CD4-positive, alpha-beta T cell treated with Interleukin-1 beta for 1 hour (primary cell): ENCODE measurements around the gene P2RY14.

Experiments used
- DNase-seq, 2 donors: peaks; one replicate each; pipeline ENCODE4 v3.0.0-alpha.2; 2020 to 2022

P2RY14 gene

DNA sequence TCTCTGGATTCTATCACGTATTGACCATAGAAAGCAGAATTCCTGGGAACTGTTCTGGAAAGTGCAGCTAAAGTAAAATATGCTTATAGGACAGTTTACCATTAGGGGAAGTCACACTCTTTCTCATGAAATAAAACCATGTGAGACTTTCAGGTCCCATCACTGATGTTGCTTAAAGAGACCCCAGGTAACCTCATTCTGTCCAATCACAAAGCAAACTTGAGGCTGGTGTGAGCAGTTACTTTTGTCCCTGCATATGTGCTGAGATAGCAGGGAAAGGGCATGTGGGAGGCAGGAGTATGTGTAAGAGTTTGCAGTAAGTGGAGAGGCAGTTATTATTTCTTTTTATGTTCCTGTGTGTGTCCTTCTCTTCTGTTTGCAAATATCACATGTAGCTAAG, 22.2 kb upstream of the P2RY14 start:
- DNase-seq: no peak

DNA sequence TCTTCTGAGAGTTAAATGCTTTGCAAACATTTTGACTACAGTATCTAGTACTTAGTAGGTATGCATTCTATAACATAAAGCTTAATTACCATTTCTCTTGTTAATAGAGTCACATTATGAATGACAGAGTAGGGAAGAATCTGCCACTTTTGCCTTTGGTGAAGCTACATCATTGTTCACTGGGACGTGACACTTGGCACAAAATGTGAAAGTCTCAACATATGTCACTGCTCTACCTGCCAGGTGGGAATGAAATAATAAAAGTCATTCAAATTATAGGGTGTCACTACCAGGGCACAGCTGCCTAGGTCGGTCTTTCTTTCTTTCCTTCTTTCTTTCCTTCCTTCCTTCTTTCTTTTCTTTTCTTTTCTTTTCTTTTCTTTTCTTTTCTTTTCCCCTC, 20.7 kb upstream of the P2RY14 start:
- DNase-seq: no peak

DNA sequence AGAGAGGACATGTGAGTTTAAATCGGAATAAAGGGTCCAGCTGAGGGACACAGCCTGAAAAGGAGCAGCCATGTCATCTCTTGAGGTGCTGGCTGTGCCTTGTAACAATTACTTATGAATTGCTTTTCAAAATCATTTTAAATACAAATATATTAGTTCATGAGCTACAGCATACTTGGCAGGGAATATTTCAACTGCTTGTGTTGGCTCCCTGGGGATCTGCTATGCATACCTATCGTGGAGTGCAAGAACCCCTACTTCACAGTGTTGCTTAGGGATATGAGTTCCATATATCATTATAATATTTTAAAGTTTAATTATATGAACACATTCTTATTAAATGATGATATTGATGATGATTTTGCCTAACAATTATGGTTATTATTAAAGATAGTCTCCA, 19.1 kb upstream of the P2RY14 start:
- DNase-seq: no peak

DNA sequence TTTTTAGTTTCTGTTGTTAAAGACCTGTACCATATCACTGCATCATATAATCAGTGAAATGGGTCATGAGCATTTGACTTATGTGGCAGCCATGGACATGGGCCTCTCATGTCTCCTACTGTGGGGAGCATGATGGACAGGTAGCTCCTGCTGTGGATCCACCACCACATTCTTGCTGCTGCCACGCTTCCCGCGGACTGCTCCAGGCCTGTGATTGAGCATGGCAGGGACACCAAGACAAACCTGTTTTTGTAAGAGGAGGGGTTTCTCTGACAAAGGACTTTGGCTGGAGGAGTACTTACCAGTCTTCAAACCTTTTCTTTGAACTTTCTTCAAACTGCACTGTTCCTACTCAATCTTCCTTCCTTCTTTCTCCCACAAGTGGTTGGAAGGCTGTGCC, 17.9 kb upstream of the P2RY14 start:
- no peak for DNase-seq

DNA sequence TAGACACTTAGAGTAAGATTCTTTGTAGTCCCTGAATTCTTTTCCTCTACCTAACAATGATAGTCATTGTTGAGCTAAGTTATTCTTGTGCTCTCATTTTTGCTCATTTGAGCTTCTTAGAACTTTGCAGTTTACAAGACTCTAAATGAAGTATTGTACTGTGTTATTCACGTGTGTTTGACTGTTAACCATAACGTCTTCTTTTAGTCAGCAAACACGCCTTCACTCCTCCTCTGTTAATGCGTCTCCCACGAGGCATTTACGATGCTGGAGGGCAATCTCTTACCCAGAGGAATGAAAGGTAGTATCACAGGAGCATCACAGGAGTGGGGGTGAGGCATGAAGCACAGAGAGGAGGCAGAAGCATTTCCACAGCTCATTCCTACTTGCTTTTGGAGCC, 14.8 kb upstream of the P2RY14 start:
- DNase-seq: no peak

DNA sequence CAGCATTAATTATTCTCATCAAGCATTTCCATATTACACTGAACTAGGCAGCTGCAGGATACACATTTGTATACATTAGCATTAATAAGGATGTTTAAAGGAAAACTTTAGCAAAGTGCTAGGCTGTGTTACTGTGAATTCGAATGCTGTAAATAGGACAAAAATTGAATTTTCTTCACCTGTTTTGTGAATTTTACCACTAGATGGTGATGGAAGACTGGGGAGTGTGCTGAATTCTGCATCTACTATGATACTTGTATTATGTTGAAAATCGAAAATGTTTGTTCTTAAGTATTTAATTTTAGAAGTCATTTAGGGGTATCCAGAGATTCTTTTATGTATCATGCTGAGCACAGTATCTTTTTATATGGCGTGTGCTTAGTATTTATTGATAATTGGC, 12.3 kb upstream of the P2RY14 start:
- DNase-seq: no peak

DNA sequence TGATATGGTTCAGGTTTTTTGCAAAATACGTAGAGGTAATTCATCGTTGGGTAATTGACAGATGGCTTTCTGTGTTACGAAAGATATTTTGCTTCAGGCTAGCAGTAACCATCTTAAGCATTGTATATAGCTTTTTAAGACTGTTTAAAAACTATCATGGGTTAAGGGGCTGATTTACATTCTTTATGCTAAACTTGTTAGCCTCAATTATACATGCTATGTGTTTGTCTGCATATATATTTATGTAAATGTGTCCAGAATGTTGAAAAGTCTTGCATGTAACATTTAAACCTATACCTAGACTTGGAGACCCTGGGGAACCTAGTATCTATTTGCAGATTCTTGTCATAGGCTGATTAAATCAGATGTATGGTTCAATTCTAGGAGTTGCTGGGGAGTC, 11.1 kb upstream of the P2RY14 start:
- no peak for DNase-seq

DNA sequence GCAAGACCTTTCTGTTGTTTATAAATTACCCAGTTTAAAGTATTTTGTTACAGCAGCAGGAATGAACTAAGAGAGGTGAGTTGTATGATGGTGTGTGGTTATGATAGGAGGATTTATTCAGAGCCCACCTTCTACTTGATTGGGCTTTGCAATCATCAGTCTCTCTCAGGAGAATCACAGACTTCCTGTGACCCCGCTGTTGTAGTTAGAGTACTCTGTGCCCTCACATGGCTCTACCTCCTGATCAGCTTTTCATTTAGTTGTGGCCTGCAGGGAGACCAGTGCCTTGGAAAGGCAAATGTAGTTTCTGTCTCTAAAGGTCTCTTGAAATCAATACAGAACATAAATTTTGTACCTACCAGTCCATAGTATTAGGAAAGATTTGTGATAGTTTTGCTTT, 7.6 kb upstream of the P2RY14 start:
- no peak for DNase-seq

DNA sequence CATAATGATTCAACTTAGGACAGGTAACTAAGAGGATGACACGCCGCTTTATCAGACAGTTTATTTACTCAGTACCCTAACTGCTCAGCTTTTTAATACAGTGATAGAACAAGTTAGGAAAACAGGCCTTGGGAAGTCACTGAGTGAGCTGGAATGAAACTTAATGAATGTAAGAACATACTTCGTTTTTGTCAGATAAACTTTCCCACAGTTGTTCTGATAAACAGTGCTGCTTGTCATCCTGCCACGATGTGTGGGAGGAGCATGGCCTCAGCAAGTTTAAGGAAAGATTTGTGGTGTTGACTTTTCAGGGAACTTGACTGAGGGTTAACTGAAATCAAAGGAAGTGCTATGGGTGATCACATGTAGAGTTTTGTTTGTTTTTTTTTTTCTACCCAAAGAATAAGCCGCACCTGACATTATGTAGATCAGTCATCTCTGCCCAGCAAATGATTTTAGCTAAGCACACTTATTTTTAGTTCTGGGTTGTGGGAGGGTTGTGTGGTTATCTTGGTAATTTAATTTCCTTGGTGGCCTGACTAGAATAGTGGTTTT, 5.6 kb upstream of the P2RY14 start:
- DNase-seq: no peak

DNA sequence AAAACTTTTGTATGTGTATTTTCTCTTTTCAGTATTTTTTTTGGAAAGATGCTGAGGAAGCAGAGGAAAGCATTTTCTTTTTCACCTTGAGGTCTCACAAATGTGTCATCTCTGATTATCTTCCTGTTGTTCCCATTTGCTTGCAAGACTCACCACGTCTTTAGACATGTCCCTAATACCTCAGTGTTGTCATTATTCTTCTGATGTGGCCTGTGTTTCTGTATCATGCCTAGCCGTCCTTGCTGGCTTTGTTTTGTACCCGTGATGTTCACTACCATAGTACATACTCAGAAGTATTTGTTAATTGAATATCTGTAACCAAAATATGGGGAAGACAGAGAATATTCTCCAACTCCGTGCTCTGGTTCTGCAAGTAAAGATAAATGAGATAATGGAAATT, 5.0 kb upstream of the P2RY14 start:
- DNase-seq: no peak

DNA sequence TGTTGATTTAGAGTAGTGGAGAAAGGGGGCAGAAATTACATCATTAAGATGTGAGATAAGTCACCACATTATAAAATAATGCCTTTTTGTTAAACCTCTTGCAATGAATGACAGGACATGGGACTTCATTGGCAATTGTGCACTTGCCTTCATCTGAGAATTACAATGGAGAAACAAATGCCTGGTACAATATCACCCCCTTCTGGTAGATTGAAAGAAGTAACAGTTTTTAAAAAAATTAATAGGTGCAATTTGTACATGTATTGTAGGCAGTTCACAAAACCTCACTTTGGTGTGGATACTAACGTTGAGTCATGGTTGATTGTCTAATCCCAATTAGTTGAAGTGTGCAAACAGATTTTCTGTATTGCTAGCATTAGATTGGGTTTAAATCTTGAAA, 4.6 kb upstream of the P2RY14 start:
- DNase-seq: peak in 1 of 2 donors; percentile 66

DNA sequence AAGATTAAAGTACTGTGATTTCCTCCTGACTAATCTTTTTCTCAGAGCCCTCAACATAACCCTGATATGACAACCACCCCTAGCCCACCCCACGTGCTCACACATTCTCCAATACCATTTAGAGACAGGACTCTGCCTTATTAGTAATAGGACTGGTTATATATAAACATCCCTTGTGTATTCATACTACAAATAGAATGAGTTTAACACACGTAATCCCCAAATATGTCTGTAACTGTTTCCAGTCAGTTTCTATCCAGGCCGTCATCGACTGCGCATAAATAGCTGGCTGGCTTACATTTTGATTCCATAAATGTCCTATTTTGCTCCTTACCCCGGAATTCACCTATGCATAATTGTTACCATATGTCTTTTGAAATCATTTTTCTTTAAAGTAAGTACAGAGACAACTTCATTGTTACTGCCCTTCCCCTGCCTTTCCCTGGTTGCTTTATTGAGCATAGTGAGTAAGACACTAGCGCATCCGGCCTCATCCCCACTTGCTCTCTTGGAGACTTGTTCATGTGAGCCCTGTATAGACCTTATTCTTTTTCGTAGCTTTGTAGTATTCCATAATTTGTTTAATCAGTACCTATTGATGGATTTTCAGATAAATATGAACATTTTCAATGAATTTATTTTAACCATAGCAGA, 3.5 kb upstream of the P2RY14 start:
- no peak for DNase-seq

DNA sequence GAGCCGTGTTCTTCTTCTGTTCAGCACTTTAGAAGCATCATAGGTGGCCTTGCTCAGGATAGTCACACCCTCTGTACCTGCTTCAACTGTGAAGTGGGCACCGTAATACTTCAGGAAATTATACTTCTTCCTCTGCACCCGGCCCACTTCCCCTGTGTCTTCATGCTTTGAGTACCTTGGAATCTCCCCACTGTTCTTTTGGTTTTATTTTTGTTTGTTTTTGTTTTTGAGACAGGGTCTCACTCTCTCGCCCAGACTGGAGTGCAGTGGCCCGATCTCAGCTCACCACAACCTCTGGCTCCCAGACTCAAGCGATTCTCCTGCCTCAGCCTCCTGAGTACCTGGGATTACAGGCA, 1.7 kb downstream of the P2RY14 start:
- DNase-seq: peak; percentile 59 to 74

DNA sequence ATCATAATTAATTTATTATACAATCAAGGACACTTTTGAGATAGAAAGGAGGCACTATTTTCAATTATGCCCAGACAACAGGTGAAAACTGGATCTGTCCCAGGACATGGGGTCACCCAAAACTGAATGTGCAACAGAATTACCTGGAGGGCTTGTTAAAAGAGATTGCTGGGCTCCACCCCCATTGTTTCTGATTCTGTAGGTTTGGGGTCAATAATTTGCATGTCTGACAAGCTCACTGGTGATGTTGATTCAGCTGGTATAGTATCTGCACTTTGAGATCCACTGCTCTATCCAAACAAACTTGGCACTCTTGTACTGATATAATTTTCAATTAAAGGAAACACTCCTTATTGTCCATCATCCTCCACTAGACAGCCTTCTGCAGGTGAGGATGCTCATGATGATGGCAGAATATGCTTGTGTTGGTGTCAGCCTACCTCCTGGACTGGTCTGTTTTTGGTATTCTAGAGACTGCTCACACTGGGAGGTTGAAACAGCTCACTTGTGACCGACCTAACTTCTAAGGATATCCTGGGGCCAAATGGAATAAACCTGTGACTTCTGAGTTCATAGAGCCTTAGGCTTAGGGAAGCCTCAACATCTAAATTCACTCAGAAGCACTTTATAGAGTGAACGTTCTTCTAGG, 2.2 kb downstream of the P2RY14 start:
- peak in 1 of 2 donors; percentile 7 for DNase-seq

DNA sequence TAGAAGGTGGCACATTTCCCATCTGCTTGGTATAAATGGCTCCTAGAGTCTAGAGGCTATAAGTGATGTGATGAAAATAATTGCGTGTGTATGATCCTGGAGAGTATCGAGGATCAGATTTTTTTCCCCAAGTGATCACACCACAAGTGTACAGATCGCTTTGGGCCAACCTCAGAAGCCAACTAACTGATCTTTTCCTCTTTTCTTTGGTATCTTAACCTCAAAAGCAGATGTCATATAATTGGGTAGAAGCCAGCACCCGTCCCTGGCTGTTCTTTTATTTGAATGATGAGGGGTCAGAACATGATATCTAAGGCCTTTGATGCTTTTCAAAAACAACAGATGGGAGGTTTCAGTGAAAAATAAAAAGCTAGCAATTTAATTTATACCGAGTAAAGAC, 3.3 kb downstream of the P2RY14 start:
- DNase-seq: no peak

DNA sequence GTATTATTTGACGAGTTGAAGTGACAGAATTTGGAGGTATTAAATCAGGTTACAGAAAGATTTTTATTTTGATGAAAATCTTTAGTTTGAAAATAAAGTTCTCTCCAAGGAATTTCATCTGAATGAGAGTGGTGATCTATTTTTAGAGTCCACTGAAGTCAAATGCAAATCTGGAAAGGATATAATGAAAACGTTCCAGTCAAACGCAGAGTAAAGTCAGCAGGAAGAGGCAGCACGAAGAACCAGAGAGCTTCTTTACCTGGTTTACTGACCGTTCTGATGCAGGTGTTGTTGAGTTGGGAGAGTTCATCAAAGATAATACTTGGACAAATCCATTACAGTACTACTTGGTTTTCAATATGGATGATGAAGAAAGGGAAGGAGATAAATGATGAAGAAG, 8.7 kb downstream of the P2RY14 start:
- no peak for DNase-seq

DNA sequence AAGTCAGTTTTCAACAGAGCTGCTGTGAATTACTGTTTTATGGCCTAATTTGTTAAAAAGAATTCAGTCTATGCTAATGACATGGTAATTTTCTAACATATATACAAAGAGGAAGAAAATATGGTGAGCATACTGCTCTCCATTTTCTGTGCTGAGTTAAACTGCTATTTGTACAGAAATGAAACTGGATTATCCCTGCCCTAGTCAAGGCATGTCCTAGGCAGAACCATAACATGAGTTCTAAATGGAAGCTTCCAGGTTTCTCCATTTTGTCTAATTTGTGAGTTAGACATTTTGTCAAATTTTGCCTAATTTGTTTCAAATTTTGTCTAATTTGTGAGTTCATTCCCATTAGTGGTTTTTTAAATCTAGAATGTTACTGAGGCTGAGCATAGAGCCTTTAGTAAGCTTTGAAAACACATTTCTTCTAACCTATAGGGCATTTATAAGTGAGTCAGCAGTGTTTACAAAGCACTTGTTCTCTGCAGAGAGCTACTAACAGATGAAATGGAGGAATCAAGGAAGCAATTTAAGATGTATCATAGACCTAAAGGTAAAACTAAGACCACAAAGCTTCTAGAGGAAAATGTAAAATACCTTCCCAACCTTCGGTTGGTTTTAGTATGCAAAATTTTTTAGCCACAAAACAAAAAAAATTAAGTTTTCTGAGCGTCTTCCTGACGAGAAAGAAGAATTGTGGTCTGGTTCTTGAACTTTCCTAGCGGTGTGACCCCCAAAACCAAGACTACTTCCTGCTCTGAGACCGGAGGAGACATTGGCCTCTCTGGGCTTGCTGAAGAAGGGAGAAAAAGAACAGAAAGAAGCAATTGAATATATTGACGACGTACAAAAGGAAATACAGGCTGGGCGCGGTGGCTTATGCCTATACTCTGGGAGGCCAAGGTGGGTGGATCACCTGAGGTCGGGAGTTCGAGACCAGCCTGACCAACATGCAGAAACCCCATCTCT, 9.8 kb downstream of the P2RY14 start:
- DNase-seq: peak in 1 of 2 donors; percentile 36

DNA sequence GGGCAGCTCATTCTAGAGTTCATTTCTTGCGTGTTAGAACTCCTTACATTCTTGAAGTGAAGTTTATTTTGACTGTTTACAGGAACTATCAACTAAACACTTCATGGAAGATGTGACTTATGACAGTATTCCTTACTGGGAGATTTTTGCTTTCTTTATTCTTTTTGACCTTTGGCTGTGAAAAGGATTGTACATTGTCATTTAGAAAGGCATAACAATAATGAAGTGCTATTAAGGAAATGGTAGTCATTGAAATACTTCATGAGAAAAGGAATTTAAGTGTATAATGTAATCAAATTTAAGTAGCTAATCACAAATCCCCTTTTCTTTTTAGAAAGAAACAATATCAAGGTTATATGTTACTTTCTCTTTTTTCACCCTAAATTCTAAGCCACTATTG, 11.3 kb downstream of the P2RY14 start:
- no peak for DNase-seq

DNA sequence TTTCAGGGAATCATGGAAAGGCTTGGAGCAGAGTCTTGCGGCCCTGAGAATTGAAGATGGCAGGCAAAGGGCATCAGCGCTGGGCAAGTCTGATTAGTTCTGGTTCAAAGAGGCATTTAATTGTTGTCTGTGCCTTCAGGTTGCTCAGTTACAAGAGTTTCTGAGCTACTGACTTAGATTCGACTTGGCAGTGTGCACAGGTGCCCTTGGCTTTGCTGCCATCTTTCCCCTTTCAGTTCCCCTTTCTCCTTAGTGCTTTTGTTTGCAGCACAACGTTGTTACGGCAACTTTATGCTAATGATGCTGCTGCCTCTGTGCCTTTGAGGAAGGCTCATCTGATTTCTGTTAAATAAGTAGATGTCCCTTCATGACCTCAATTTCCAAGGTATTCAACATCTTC, 12.5 kb downstream of the P2RY14 start:
- peak; percentile 27 to 85 for DNase-seq

DNA sequence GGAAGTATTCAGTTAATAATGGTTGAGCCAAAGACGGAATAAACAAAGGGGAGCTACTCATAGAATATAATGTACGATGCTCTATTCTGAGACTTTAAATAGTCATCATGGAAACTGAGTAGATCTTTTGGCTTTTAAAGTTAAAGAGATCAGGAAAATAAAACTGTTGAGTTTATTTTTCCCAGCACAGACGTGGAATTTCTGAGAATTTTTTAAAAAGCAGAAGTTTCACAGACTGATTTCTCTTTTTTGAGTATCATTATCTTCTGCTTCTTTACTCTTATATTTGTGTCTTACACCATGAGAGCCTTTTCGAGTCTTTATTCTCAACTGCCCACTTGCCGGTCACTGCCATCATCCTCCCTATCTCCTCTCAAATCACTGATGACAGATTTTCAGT, 13.2 kb downstream of the P2RY14 start:
- no peak for DNase-seq

DNA sequence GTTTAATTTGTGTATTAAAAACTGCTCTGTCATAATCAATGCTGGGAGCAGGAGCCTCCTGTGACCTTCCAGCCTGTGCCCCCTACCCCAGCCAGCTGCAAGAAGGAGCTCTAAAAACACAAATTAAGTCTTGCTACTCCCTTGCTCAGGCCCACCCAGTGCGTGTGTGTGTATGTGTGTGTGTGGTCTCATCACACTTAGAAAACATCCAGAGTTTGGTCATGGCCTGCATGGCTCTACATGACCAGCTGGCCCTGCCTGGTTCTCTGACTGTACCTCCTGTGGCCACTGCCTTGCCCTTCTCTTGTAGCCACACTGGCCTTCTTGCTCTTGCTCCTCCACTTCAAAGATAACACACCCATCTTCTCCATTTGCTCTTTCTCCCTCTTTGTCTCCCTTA, 13.7 kb downstream of the P2RY14 start:
- no peak for DNase-seq

DNA sequence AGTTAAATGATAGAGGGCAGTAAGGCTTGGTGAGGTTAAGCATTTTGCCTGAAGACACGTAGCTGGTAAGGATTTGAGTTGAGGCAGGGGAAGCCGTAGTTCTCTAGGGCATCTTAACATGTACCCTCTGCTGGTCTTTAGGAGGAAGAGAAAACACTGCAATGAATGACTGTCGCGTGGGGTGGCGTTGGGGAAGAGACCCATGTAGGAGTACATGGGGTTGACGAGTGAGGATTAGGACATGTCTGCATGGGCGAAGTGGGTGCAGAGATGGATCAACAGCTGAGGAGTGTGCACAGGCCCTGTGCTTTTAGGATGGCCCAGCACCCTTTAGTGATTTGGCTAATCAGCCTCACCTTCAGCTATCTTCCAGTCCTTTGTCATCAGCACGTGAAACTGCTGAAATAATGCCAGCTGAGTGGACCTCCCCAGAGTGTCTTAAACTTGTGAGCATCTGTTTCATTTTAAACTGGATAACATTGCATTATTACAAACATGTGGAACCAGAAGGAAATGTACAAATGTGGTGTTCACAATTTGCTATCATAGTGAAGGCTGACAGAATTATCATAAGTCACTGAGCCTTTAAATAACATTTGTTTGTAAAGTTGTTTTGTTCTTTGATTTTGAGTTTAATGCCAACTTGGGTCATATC, 15.3 kb downstream of the P2RY14 start:
- DNase-seq: no peak

DNA sequence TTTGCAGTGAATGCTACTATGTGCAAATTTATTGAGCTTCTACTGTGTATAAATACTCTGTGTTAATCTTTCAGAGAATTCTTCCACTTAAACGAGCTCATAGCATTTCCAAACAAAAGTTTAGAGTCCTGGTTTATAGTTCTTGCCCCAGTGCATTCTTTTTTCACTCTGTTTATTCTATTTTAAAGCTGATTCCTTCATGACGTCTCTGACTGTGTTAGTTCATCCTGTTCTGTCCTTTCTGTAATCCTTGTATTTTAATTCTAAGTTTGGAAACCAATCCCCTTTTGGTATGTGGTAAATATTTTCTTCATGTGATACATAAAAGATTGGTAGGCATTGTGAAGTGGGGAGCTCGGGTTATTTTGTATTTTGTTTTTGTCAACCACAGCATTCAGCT, 18.7 kb downstream of the P2RY14 start:
- no peak for DNase-seq
